K562 (cell line): ENCODE measurements around the gene KCTD19. TPM values are rescaled to one million over a fixed set of nuclear protein-coding genes. Genes with fewer than 3 reads are reported as not detected.
A peak's percentile ranks its signal among the peaks of the same experiment; 100 is the strongest.

Experiments used
- AFF4 ChIP-seq: sonication (generic); formaldehyde crosslinking; IDR thresholded peaks from 2 replicates; pipeline ENCODE4 v1.8.0; 2023; ENCODE audit warnings: mild to moderate bottlenecking, missing genetic modification reagents
- ARID4B ChIP-seq: sonication (generic); formaldehyde crosslinking; IDR thresholded peaks from 2 replicates; pipeline ENCODE4 v1.8.0; 2022; ENCODE audit warnings: mild to moderate bottlenecking, missing genetic modification reagents
- BRD9 ChIP-seq: fragments of 450-650 bp; IDR thresholded peaks from 2 replicates; pipeline ENCODE4 v1.6.1; 2018; ENCODE audit warnings: low read depth; ENCODE audit not compliant: partially characterized antibody
- CC2D1A ChIP-seq: fragments of 450-650 bp; IDR thresholded peaks from 2 replicates; pipeline ENCODE4 v1.6.1; 2017; ENCODE audit warnings: mild to moderate bottlenecking
- CHCHD3 ChIP-seq: fragments of 250-450 bp; sonication (Bioruptor Pico); IDR thresholded peaks from 2 replicates; pipeline ENCODE4 v2.1.2; 2022; ENCODE audit warnings: mild to moderate bottlenecking
- CREB1 ChIP-seq, 2 experiments: sonication (generic) in 1 of 2; formaldehyde crosslinking in 1 of 2; IDR thresholded peaks; 2 replicates each; pipeline versions ENCODE4 v1.6.1 to v1.8.0; 2012 to 2022; ENCODE audit warnings: inconsistent platforms in 1 of 2, mild to moderate bottlenecking in 1 of 2, missing genetic modification reagents in 1 of 2, moderate library complexity in 1 of 2
- DEAF1 ChIP-seq: fragments of 450-650 bp; formaldehyde crosslinking; IDR thresholded peaks from 2 replicates; pipeline ENCODE4 v1.4.0; 2020; ENCODE audit warnings: mild to moderate bottlenecking, moderate library complexity
- E2F4 ChIP-seq: sonication (generic); formaldehyde crosslinking; IDR thresholded peaks from 2 replicates; pipeline ENCODE4 v1.8.0; 2022; ENCODE audit warnings: mild to moderate bottlenecking, low read depth, missing genetic modification reagents
- MNT ChIP-seq, 2 experiments: fragments of 450-650 bp; conservative IDR thresholded peaks; 2 replicates each; pipeline ENCODE4 v1.6.1; 2017; ENCODE audit warnings: mild to moderate bottlenecking in 2 of 2, moderate library complexity in 2 of 2
- TEAD2 ChIP-seq: fragments of 450-650 bp; IDR thresholded peaks from 2 replicates; pipeline ENCODE4 v1.6.1; 2016; ENCODE audit warnings: missing genetic modification characterization, control low read depth, missing compliant biosample characterization
- YY1 ChIP-seq, 3 experiments: IDR thresholded peaks; 2 replicates each; pipeline ENCODE4 v1.6.1; 2011; ENCODE audit warnings: low read length in 2 of 3, mild to moderate bottlenecking in 2 of 3, moderate library complexity in 2 of 3, borderline replicate concordance in 1 of 3, control low read depth in 1 of 3, low read depth in 1 of 3; ENCODE audit not compliant: insufficient read depth in 3 of 3, insufficient replicate concordance in 2 of 3, control insufficient read depth in 1 of 3, insufficient read length in 1 of 3; ENCODE audit errors: extremely low read depth in 1 of 3
- polyA plus RNA-seq, 8 experiments: library from polyadenylated mRNA; depleted of rRNA in 4 of 8; stranded (reverse) in 5 of 8; unstranded in 3 of 8; fragments of >200 nt; fragmentation: Nextera tagmentation in 2 of 8; fragmentation: Illumina TruSeq in 1 of 8; extraction: Ambion mirVana in 2 of 8; extraction: Trizol in 1 of 8; gene quantifications; 2 replicates each; pipeline versions ENCODE4 v1.2.1 to v1.2.3, GENCODE V29; 2011 to 2014; ENCODE audit warnings: inconsistent platforms in 1 of 8, missing spikeins in 1 of 8
- total RNA-seq, 7 experiments: library from RNA; depleted of rRNA in 6 of 7; stranded (reverse); fragments of >200 nt in 6 of 7; fragmentation: Illumina TruSeq in 2 of 7; extraction: Trizol in 2 of 7; gene quantifications; 2 replicates each; pipeline versions ENCODE4 v1.2.1 to v1.2.3, GENCODE V29; 2011 to 2021; ENCODE audit warnings: low replicate concordance in 1 of 7

The KCTD19 gene
- total and polyA plus RNA-seq, 9 of the 15 experiments (the other 6 are each of a cell fraction or from before 2014, with no cell fraction given) = 0.03 to 0.91 (median 0.22) TPM; not detected in 2

GRCh38 chr16:67278773-67279295, 47.7 kb downstream of the KCTD19 start (continued):
- no peak for TF ChIP-seq E2F4 (CRISPR knock-in tag)
- TF ChIP-seq ARID4B (CRISPR knock-in tag) = peak; percentile 89; the same call in 1 of the 2 replicates
- TF ChIP-seq CREB1 (IDR thresholded peaks at IDR 0.05) = no peak
- TF ChIP-seq CREB1 (CRISPR knock-in tag; IDR thresholded peaks at IDR 0.05) = no peak
- TF ChIP-seq TEAD2 = no peak
- TF ChIP-seq BRD9 = peak; percentile 57
- 0 out of 2 replicates have a peak, but pooled peaks have one; percentile 1 for TF ChIP-seq CC2D1A
- TF ChIP-seq AFF4 = no peak
- no peak for TF ChIP-seq YY1 (IDR thresholded peaks at IDR 0.05; ENCODE audit: borderline replicate concordance in 1 of 3, control insufficient read depth in 1 of 3, extremely low read depth in 1 of 3, insufficient read depth in 3 of 3, insufficient read length in 1 of 3, insufficient replicate concordance in 2 of 3, low read depth in 1 of 3, low read length in 2 of 3)
- peak; percentile 45; the same call in 1 of the 2 replicates for TF ChIP-seq DEAF1 (CRISPR knock-in tag)
- TF ChIP-seq CHCHD3 (CRISPR knock-in tag) = no peak
- peak; percentile 78 to 80 for TF ChIP-seq MNT (conservative IDR thresholded peaks at IDR 0.05)
